Measurements from ENCODE around the gene ARRDC4. TPM values are rescaled to one million over a fixed set of nuclear protein-coding genes. Genes with fewer than 3 reads are reported as not detected.
A peak's percentile ranks its signal among the peaks of the same experiment; 100 is the strongest.

ARRDC4 gene
- total RNA-seq, 1 donor from 2014 or later = 6.7 TPM

- H3K27me3 Mint-ChIP-seq (ENCODE audit: unreplicated experiment) = no peaks in the 10 kb centered on the region
- no peak overlapping the region for H3K4me3 Mint-ChIP-seq (ENCODE audit: unreplicated experiment)
- no peak for DNase-seq (ENCODE audit: low spot score)
- no peaks in the 10 kb centered on the region for H3K36me3 Mint-ChIP-seq (ENCODE audit: low read depth, unreplicated experiment)
- H3K4me1 Mint-ChIP-seq (ENCODE audit: unreplicated experiment) = no peaks in the 10 kb centered on the region
- H3K9me3 Mint-ChIP-seq (ENCODE audit: unreplicated experiment) = no peaks in the 10 kb centered on the region
- TF ChIP-seq CTCF (IDR thresholded peaks at IDR 0.05; ENCODE audit: unreplicated experiment) = no peak
- H3K27ac Mint-ChIP-seq (ENCODE audit: unreplicated experiment) = no peak overlapping the region
Observed at GRCh38 chr15:97995192-97995591, 34.7 kb downstream of the ARRDC4 start.

- Mint-ChIP-seq H3K9me3 (ENCODE audit: unreplicated experiment) (no peaks in the 10 kb centered on the region), H3K36me3 (ENCODE audit: low read depth, unreplicated experiment) (no peaks in the 10 kb centered on the region), H3K4me3 (ENCODE audit: unreplicated experiment) (no peak overlapping the region), H3K27ac (ENCODE audit: unreplicated experiment) (no peak overlapping the region), H3K4me1 (ENCODE audit: unreplicated experiment) (no peaks in the 10 kb centered on the region), H3K27me3 (ENCODE audit: unreplicated experiment) (no peaks in the 10 kb centered on the region)
- DNase-seq (ENCODE audit: low spot score) = peak; percentile 12
- peak; percentile 36 for TF ChIP-seq CTCF (IDR thresholded peaks at IDR 0.05; ENCODE audit: unreplicated experiment)
Observed at GRCh38 chr15:97995881-97996603, 35.5 kb downstream of the ARRDC4 start.

- TF ChIP-seq CTCF (IDR thresholded peaks at IDR 0.05; ENCODE audit: unreplicated experiment) = no peak
- no peak for DNase-seq (ENCODE audit: low spot score)
- H3K4me1 Mint-ChIP-seq (ENCODE audit: unreplicated experiment) = no peaks in the 10 kb centered on the region
- H3K27me3 Mint-ChIP-seq (ENCODE audit: unreplicated experiment) = no peaks in the 10 kb centered on the region
- H3K27ac Mint-ChIP-seq (ENCODE audit: unreplicated experiment) = no peak overlapping the region
- H3K36me3 Mint-ChIP-seq (ENCODE audit: low read depth, unreplicated experiment) = no peaks in the 10 kb centered on the region
- no peaks in the 10 kb centered on the region for H3K9me3 Mint-ChIP-seq (ENCODE audit: unreplicated experiment)
- H3K4me3 Mint-ChIP-seq (ENCODE audit: unreplicated experiment) = no peak overlapping the region
Observed at GRCh38 chr15:97998307-97999071, 38.0 kb downstream of the ARRDC4 start.

GRCh38 chr15:98000249-98001203 lies 40.0 kb downstream of the ARRDC4 start:
- Mint-ChIP-seq H3K27ac (ENCODE audit: unreplicated experiment) (no peak overlapping the region), H3K9me3 (ENCODE audit: unreplicated experiment) (no peaks in the 10 kb centered on the region), H3K36me3 (ENCODE audit: low read depth, unreplicated experiment) (no peaks in the 10 kb centered on the region), H3K27me3 (ENCODE audit: unreplicated experiment) (no peaks in the 10 kb centered on the region), H3K4me1 (ENCODE audit: unreplicated experiment) (no peaks in the 10 kb centered on the region), H3K4me3 (ENCODE audit: unreplicated experiment) (no peak overlapping the region)
- no peak for TF ChIP-seq CTCF (IDR thresholded peaks at IDR 0.05; ENCODE audit: unreplicated experiment)
- DNase-seq (ENCODE audit: low spot score) = no peak
